BLaER1 (cell line): ENCODE measurements around the gene FAM117A.
A peak's percentile ranks its signal among the peaks of the same experiment; 100 is the strongest.

ENCODE experiments used
- H3K27ac ChIP-seq: shearing (Covaris generic); formaldehyde crosslinking; 2 replicates; pipeline ENCODE4 v1.8.1; 2022
- H3K27me3 ChIP-seq: shearing (Covaris generic); formaldehyde crosslinking; 2 replicates; pipeline ENCODE4 v1.8.1; 2022
- H3K36me3 ChIP-seq: shearing (Covaris generic); formaldehyde crosslinking; 2 replicates; pipeline ENCODE4 v1.8.1; 2022
- H3K4me1 ChIP-seq: shearing (Covaris generic); formaldehyde crosslinking; 2 replicates; pipeline ENCODE4 v1.8.1; 2022
- H3K4me2 ChIP-seq: shearing (Covaris generic); formaldehyde crosslinking; 2 replicates; pipeline ENCODE4 v1.8.1; 2022
- H3K4me3 ChIP-seq: shearing (Covaris generic); formaldehyde crosslinking; 2 replicates; pipeline ENCODE4 v1.8.1; 2022
- H3K9ac ChIP-seq: shearing (Covaris generic); formaldehyde crosslinking; 2 replicates; pipeline ENCODE4 v1.8.1; 2022
- H3K9me3 ChIP-seq: shearing (Covaris generic); formaldehyde crosslinking; 2 replicates; pipeline ENCODE4 v1.8.1; 2022
- H4K20me1 ChIP-seq: shearing (Covaris generic); formaldehyde crosslinking; 2 replicates; pipeline ENCODE4 v1.8.1; 2022
- Cebpa-rat ChIP-seq: shearing (Covaris generic); IDR thresholded peaks from 2 replicates; pipeline ENCODE4 v1.8.1; 2022

The FAM117A gene

GRCh38 chr17:49716668-49717364 lies 47.1 kb downstream of the FAM117A start:
- H3K27me3 ChIP-seq: no peaks in the 10 kb centered on the region
- H3K4me2 ChIP-seq: no peak overlapping the region
- TF ChIP-seq Cebpa-rat: no peak
- no peak overlapping the region for H3K9ac ChIP-seq
- H3K4me3 ChIP-seq: no peak overlapping the region
- H3K9me3 ChIP-seq: no peaks in the 10 kb centered on the region
- no peaks in the 10 kb centered on the region for H4K20me1 ChIP-seq
- H3K36me3 ChIP-seq: peaks cover 100% of the 10 kb centered on the region
- H3K4me1 ChIP-seq: peaks cover 37% of the 10 kb centered on the region
- no peak overlapping the region for H3K27ac ChIP-seq

DNA sequence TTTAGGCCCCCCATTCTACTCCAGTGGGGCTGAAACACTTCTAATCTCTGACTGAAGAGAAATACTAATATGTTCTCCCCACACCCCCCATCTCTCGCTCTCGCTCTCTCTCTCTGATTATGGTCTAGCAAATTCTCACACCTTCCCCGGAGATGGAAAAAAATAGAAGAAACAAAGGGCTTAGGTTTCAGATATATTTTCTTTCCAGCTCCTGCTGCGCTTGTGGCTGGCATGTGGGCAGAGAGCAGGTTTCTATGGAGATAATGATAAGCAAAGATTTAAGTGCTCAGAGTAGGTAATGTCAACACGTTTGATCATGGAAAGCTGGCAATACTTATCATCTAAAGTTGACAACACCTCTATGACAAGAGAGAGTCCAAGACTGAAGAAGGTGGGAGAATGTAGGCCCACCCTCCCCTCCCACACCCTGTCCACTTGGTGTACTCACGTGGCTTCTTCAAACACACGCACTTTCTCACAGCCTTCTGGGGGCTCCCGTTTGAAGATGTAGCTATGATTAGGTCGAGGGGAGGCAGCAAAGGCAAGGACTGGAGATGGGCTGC lies 48.1 kb downstream of the FAM117A start:
- no peaks in the 10 kb centered on the region for H3K9me3 ChIP-seq
- no peak overlapping the region; the same call in 1 of the 2 replicates for H3K9ac ChIP-seq
- no peaks in the 10 kb centered on the region for H3K27me3 ChIP-seq
- peak overlapping the region; percentile 43; the same call in 1 of the 2 replicates for H3K4me2 ChIP-seq
- H3K4me3 ChIP-seq: no peak overlapping the region
- peaks cover 47% of the 10 kb centered on the region for H3K4me1 ChIP-seq
- no peak overlapping the region for H3K27ac ChIP-seq
- no peak for TF ChIP-seq Cebpa-rat
- H4K20me1 ChIP-seq: no peaks in the 10 kb centered on the region
- H3K36me3 ChIP-seq: peaks cover 100% of the 10 kb centered on the region

- H3K27ac ChIP-seq: peak overlapping the region; percentile 51
- H3K4me1 ChIP-seq: peaks cover 53% of the 10 kb centered on the region
- peak overlapping the region; percentile 43 for H3K4me2 ChIP-seq
- no peaks in the 10 kb centered on the region for H3K27me3 ChIP-seq
- H3K36me3 ChIP-seq: peaks cover 97% of the 10 kb centered on the region
- no peaks in the 10 kb centered on the region for H3K9me3 ChIP-seq
- H3K4me3 ChIP-seq: no peak overlapping the region
- no peak for TF ChIP-seq Cebpa-rat
- H3K9ac ChIP-seq: no peak overlapping the region; the same call in 1 of the 2 replicates
- H4K20me1 ChIP-seq: no peaks in the 10 kb centered on the region
These were observed 48.7 kb downstream of the FAM117A start for GRCh38 chr17:49715216-49715615.

DNA sequence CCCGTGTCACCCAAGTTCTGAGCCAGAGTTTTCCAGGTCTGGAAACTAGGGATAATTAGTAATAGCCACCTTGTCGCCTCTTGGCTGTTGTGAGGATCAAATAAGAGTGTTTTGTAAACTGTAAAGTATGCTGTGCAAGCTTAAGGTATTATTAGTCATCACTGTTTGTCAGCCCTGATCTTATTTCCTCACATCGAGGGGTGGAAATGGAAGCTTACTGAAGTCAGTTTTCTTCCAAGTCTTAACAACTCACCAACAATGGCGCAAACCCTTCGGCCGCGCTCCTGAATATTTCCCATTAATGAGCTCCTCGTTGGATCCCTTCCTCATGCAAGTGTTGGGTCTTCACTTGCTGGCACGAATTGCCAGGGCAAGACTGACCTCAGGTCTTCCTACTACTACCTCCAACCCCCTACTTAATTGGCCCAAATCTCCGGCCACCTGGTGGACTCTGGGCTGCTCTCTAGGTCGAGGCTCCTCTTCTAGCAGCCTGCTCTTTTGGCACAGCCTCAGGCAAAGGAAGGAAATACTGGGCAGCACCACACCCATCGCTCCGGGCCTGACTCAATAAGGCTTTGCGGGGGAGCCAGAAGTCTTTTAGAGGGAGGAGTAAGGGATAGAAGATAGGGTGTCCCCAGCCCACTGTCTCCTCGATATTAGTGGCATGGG lies 55.3 kb downstream of the FAM117A start:
- peaks cover 72% of the 10 kb centered on the region for H3K4me1 ChIP-seq
- no peaks in the 10 kb centered on the region for H3K27me3 ChIP-seq
- H4K20me1 ChIP-seq: no peaks in the 10 kb centered on the region
- no peak for TF ChIP-seq Cebpa-rat
- no peak overlapping the region for H3K9ac ChIP-seq
- no peak overlapping the region for H3K27ac ChIP-seq
- H3K4me3 ChIP-seq: peak overlapping the region; percentile 99; the same call in 1 of the 2 replicates
- H3K4me2 ChIP-seq: peak overlapping the region; percentile 38
- no peaks in the 10 kb centered on the region for H3K9me3 ChIP-seq
- peaks cover 76% of the 10 kb centered on the region for H3K36me3 ChIP-seq

DNA sequence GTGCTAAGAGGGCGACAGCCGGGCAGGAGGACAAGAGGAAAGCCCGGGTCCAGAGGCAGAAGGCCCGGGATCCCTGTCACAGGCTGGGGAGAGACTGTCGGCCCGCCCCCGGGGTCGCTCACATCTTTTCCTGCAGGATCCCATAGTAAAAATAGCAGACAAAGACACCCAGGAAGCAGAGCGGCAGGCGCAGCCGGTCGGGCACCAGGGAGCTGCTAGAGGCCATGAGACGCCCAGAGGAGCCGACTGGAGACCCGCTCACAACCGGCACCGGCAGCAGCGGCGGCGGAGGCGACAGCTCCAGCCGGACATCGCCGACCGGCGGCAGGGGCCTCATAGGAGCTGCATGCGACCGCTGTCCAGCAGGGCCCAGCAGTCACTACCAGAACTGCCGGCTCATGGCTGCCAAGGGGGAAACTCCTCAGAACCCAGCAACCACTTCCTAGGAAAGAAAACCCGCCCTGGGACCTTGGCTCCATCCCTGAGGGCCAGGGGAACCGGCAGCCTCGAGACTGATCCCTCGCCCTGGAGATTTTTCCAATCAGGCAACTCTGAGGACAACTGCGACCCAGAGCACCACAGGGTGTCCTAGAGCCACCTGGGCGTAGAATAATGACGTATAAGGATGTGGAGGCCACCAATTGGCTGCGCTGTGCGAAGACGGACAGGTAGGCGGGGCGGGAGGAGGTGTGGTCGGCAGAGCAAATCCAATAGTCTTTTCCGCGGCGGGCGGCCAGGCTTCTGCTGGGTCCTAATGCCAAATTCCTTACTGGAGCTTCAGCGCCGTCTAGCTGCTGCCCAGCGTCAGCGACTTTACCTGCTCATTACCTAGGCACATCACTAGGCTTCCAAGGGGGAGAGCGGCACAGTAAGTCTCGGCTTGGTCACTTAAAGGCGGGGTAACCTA lies 56.1 kb downstream of the FAM117A start, which contains the start of gene SLC35B1:
Gene SLC35B1, minus strand, starts transcription at position 357 of the 907 bp plus-strand sequence. Its CDS starts 131 bp downstream, at position 226.
- Histone ChIP-seq H3K4me1 (peaks cover 72% of the 10 kb centered on the region), H3K36me3 (peaks cover 76% of the 10 kb centered on the region), H3K27me3 (no peaks in the 10 kb centered on the region), H3K4me2 (peak within 1 kb of the TSS; percentile 89), H3K4me3 (peak within 1 kb of the TSS; percentile 99), H3K9ac (peak within 1 kb of the TSS; percentile 99), H4K20me1 (no peaks in the 10 kb centered on the region), H3K9me3 (no peaks in the 10 kb centered on the region), H3K27ac (peak within 1 kb of the TSS; percentile 99)
- TF ChIP-seq Cebpa-rat: no peak

- H3K9me3 ChIP-seq: no peaks in the 10 kb centered on the region
- no peaks in the 10 kb centered on the region for H4K20me1 ChIP-seq
- no peak for TF ChIP-seq Cebpa-rat
- H3K4me1 ChIP-seq: peaks cover 68% of the 10 kb centered on the region
- peak overlapping the region; percentile 89 for H3K4me2 ChIP-seq
- peak overlapping the region; percentile 99 for H3K9ac ChIP-seq
- peak overlapping the region; percentile 99 for H3K27ac ChIP-seq
- H3K27me3 ChIP-seq: no peaks in the 10 kb centered on the region
- H3K36me3 ChIP-seq: peaks cover 76% of the 10 kb centered on the region
- peak overlapping the region; percentile 99 for H3K4me3 ChIP-seq
These were observed 56.7 kb downstream of the FAM117A start for GRCh38 chr17:49707246-49707607.

GRCh38 chr17:49705254-49705653 lies 58.7 kb downstream of the FAM117A start:
- no peak for TF ChIP-seq Cebpa-rat
- H3K27ac ChIP-seq: no peak overlapping the region
- peak overlapping the region; percentile 89; the same call in 1 of the 2 replicates for H3K4me2 ChIP-seq
- H4K20me1 ChIP-seq: no peaks in the 10 kb centered on the region
- peaks cover 68% of the 10 kb centered on the region for H3K4me1 ChIP-seq
- H3K36me3 ChIP-seq: peaks cover 74% of the 10 kb centered on the region
- H3K4me3 ChIP-seq: no peak overlapping the region
- peak overlapping the region; percentile 31; the same call in 1 of the 2 replicates for H3K9ac ChIP-seq
- H3K27me3 ChIP-seq: no peaks in the 10 kb centered on the region
- H3K9me3 ChIP-seq: no peaks in the 10 kb centered on the region

DNA sequence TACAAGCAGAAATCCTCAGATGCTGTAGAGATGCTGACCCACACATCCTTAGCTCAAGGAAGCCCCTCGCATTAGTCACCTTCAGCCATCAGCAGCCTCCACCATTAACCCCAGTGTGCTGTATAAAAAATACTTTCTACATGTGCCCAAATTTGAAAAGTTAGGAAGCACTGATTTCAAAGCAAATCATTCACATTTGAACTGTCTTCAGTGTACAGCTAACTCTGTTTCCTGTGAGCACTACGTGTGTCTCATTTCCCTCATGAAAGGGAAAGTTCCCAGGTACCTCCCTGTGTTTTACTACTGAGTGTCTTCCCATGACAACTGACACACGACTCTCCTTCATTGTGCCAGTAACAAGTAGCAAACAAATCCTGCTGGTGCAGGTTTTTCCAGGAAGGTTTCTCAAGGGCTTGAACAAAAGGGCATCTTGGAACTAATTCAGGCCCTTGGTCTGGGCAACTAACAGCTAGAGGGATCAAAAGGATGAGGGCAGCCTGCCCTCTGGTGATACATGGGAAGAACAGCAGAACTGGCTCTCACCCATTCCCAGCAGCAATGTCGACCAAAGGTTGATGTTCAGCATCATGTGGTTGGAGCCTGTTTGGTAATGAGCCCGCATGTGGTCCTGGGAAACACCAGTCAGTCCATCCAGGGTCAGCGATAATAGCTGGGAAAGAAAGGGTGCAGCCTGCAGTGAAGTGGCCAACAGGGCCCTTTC lies 60.2 kb downstream of the FAM117A start:
- H3K27ac ChIP-seq: no peak overlapping the region
- H3K27me3 ChIP-seq: no peaks in the 10 kb centered on the region
- peak overlapping the region; percentile 10; the same call in 1 of the 2 replicates for H3K4me2 ChIP-seq
- peaks cover 59% of the 10 kb centered on the region for H3K36me3 ChIP-seq
- peaks cover 68% of the 10 kb centered on the region for H3K4me1 ChIP-seq
- H3K9ac ChIP-seq: no peak overlapping the region
- no peaks in the 10 kb centered on the region for H3K9me3 ChIP-seq
- no peaks in the 10 kb centered on the region for H4K20me1 ChIP-seq
- no peak for TF ChIP-seq Cebpa-rat
- no peak overlapping the region for H3K4me3 ChIP-seq

DNA sequence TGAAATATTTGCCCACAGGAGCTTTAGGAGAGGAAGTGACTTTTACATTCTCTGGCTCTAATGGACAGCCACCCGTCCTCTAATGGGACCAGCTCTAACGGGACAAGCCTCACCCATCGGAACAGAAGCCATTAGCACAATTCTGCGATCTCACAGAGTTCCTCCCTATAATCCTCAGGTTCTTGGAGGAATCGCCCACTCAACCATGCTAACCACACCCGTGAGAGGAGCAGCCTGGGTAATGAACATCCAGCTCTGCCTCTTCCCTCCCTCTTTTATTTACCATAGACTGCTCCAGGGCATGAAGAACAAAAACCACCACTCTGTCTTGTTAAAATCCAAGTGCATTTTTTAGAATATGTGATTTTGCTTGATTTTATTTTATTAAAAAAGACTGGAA lies 63.0 kb downstream of the FAM117A start:
- TF ChIP-seq Cebpa-rat: no peak
- peaks cover 51% of the 10 kb centered on the region for H3K36me3 ChIP-seq
- H3K9me3 ChIP-seq: no peaks in the 10 kb centered on the region
- peak overlapping the region; percentile 94 for H3K27ac ChIP-seq
- H3K4me2 ChIP-seq: peak overlapping the region; percentile 95
- 0 out of 2 replicates have a peak overlapping the region, but pooled peaks have one; percentile 17 for H3K4me3 ChIP-seq
- no peaks in the 10 kb centered on the region for H4K20me1 ChIP-seq
- peaks cover 79% of the 10 kb centered on the region for H3K4me1 ChIP-seq
- peak overlapping the region; percentile 73 for H3K9ac ChIP-seq
- no peaks in the 10 kb centered on the region for H3K27me3 ChIP-seq
